ENCODE data around the gene SLC5A10. TPM values are rescaled to one million over a fixed set of nuclear protein-coding genes. Genes with fewer than 3 reads are reported as not detected.
A peak's percentile ranks its signal among the peaks of the same experiment; 100 is the strongest.

Gene SLC5A10
- total and polyA plus RNA-seq, 4 donors: 0.05 to 0.23 (median 0.15) TPM

DNA sequence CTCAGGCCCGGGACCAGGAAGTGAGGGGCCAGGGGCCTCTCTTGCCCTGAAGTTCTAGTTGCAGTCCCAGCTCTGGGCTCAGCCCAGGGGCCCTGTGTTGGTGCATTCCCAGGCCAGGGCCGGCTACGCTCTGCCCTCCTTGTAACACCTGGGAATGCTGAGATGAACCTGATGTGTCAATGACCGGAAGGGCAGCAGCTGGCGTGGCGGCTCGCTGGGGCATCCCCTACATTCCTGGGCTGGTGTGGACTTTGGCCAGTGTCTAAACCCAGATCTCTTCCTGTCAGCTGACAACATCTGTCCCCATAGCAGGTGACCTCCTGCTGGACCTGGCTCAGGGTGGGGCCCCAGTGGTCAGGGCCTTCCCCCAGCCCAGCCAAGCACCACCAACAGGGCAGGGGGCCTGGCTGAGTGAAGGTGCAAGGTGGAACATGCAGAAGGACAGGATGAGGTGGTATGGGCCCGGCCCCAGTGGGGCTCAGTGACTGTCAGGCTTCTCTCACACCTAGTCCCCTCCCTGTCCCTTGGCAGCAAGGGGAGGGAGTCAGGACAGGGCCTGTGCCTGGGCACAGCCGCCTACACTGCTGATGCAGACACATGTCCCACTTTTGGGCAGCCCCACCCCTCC is 36.7 kb downstream of the SLC5A10 start:
- Histone ChIP-seq H3K9me3 (ENCODE audit: control insufficient read depth in 4 of 4, low read length in 3 of 4) (no peaks in the 10 kb centered on the region), H3K27ac (ENCODE audit: low read depth in 1 of 2, low read length in 2 of 2) (peak overlapping the region; percentile 69 to 80), H3K27me3 (ENCODE audit: control insufficient read depth in 4 of 4, insufficient read depth in 4 of 4, low read length in 3 of 4) (no peaks in the 10 kb centered on the region), H3K9ac (ENCODE audit: low read depth in 1 of 2, low read length in 2 of 2) (no peak overlapping the region), H3K36me3 (ENCODE audit: control insufficient read depth in 4 of 4, insufficient read depth in 3 of 4, low read depth in 1 of 4, low read length in 3 of 4) (peaks cover 0 to 5% (median 2%) of the 10 kb centered on the region in 4 donors), H3K4me3 (ENCODE audit: low read depth in 1 of 3, low read length in 3 of 3) (no peak overlapping the region), H3K4me1 (ENCODE audit: control insufficient read depth in 4 of 4, insufficient read depth in 4 of 4, low read length in 3 of 4) (peaks cover 21 to 59% (median 42%) of the 10 kb centered on the region in 4 donors)
- WGBS: 38% methylated on average over 9 of the region's 9 CpGs
- TF ChIP-seq JUND (IDR thresholded peaks at IDR 0.05): peak in 1 of 2 donors; percentile 64
- no peak for TF ChIP-seq ATF3 (IDR thresholded peaks at IDR 0.05)
- TF ChIP-seq ZBTB33 (IDR thresholded peaks at IDR 0.05): peak; percentile 83
- TF ChIP-seq FOXA2 (IDR thresholded peaks at IDR 0.05): peak; percentile 73
- TF ChIP-seq GABPA (IDR thresholded peaks at IDR 0.05 in 1 of 2, conservative IDR thresholded peaks at IDR 0.05 in 1 of 2): peak in 1 of 2 donors; percentile 78
- TF ChIP-seq, protein P1, sequence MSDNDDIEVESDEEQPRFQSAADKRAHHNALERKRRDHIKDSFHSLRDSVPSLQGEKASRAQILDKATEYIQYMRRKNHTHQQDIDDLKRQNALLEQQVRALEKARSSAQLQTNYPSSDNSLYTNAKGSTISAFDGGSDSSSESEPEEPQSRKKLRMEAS (IDR thresholded peaks at IDR 0.05): peak; percentile 75
- TF ChIP-seq TAF1 (conservative IDR thresholded peaks at IDR 0.05): no peak
- no peak for TF ChIP-seq FOXA1 (IDR thresholded peaks at IDR 0.05)
- TF ChIP-seq CTCF (IDR thresholded peaks at IDR 0.05; ENCODE audit: low read depth, low read length, missing input control): no peak
- peak in 1 of 2 donors; percentile 43 for TF ChIP-seq RAD21 (IDR thresholded peaks at IDR 0.05)
- peak in 1 of 2 donors; percentile 57 for TF ChIP-seq EGR1 (IDR thresholded peaks at IDR 0.05; ENCODE audit: low read depth in 2 of 2)
- TF ChIP-seq NR2F2 (IDR thresholded peaks at IDR 0.05): peak; percentile 26
- TF ChIP-seq SP1 (IDR thresholded peaks at IDR 0.05): peak; percentile 100
- peak; percentile 33 for TF ChIP-seq YY1 (IDR thresholded peaks at IDR 0.05)
- peak; percentile 96 to 97 for TF ChIP-seq HNF4A (conservative IDR thresholded peaks at IDR 0.05)
- TF ChIP-seq RXRA (IDR thresholded peaks at IDR 0.05): peak; percentile 100
- peak; percentile 95 for TF ChIP-seq HNF4G (IDR thresholded peaks at IDR 0.05)
- DNase-seq (ENCODE audit: low spot score): peak; percentile 69

DNA sequence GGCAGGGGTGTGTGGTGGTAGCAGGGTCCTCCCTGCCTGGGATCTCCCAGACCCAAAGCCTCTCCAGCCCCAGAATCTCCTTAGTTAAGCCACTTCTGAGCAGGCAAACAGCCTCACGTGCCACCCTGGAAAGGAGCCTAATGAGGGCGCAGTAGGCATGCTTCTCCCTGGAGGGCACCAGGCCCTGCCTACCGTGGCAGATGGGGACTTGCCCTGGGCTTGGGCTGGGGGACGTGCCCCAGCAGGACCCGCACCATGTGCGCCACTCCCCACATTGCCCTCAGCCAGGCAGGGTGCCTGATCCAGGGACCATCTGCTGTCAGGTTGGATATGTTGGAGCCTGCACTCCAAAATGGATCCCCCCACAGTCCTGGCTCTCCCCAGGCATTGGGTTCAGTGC is 38.4 kb downstream of the SLC5A10 start:
- TF ChIP-seq REST (IDR thresholded peaks at IDR 0.05): no peak
- TF ChIP-seq ZBTB33 (IDR thresholded peaks at IDR 0.05): no peak
- no peak for TF ChIP-seq GABPA (IDR thresholded peaks at IDR 0.05 in 1 of 2, conservative IDR thresholded peaks at IDR 0.05 in 1 of 2)
- TF ChIP-seq RXRA (IDR thresholded peaks at IDR 0.05): no peak
- TF ChIP-seq TAF1 (conservative IDR thresholded peaks at IDR 0.05): no peak
- no peak for TF ChIP-seq SP1 (IDR thresholded peaks at IDR 0.05)
- no peak for TF ChIP-seq EGR1 (IDR thresholded peaks at IDR 0.05; ENCODE audit: low read depth in 2 of 2)
- no peak for TF ChIP-seq CTCF (IDR thresholded peaks at IDR 0.05; ENCODE audit: low read depth, low read length, missing input control)
- TF ChIP-seq HNF4G (IDR thresholded peaks at IDR 0.05): no peak
- no peak for TF ChIP-seq YY1 (IDR thresholded peaks at IDR 0.05)
- TF ChIP-seq ATF3 (IDR thresholded peaks at IDR 0.05): no peak
- 94% methylated on average over 6 of the region's 6 CpGs for WGBS
- peak overlapping the region in 1 of 2 donors; percentile 32 for H3K27ac ChIP-seq (ENCODE audit: low read depth in 1 of 2, low read length in 2 of 2)
- no peak overlapping the region for H3K4me3 ChIP-seq (ENCODE audit: low read depth in 1 of 3, low read length in 3 of 3)
- no peak overlapping the region for H3K9ac ChIP-seq (ENCODE audit: low read depth in 1 of 2, low read length in 2 of 2)
- DNase-seq (ENCODE audit: low spot score): no peak
- peaks cover 0 to 3% (median 0%) of the 10 kb centered on the region in 4 donors for H3K36me3 ChIP-seq (ENCODE audit: control insufficient read depth in 4 of 4, insufficient read depth in 3 of 4, low read depth in 1 of 4, low read length in 3 of 4)
- no peaks in the 10 kb centered on the region for H3K27me3 ChIP-seq (ENCODE audit: control insufficient read depth in 4 of 4, insufficient read depth in 4 of 4, low read length in 3 of 4)
- H3K4me1 ChIP-seq (ENCODE audit: control insufficient read depth in 4 of 4, insufficient read depth in 4 of 4, low read length in 3 of 4): peaks cover 21 to 73% (median 52%) of the 10 kb centered on the region in 4 donors
- no peaks in the 10 kb centered on the region for H3K9me3 ChIP-seq (ENCODE audit: control insufficient read depth in 4 of 4, low read length in 3 of 4)

Measured in liver (tissue), 9 donors.